Caco-2 (cell line): ENCODE results near the gene DMBX1. TPM values are rescaled to one million over a fixed set of nuclear protein-coding genes. Genes with fewer than 3 reads are reported as not detected.
A peak's percentile ranks its signal among the peaks of the same experiment; 100 is the strongest.

Experiments
- BruUV-seq: library from RNA; stranded (reverse); fragments of 400-500 nt; replicated peaks from 2 replicates; lab custom pipeline; 2021; lab: Mats Ljungman, UMichigan
- CTCF ChIA-PET: fragments of 300-600 bp; sonication (Branson Sonifier 250); formaldehyde crosslinking; loops from one replicate; lab custom pipeline; 2022; ENCODE audit warnings: antibody characterized with exemption; lab: Charles Lee
- POLR2A ChIA-PET: fragments of 300-600 bp; sonication (Branson Sonifier 250); formaldehyde crosslinking; loops from one replicate; lab custom pipeline; 2022; ENCODE audit warnings: antibody characterized with exemption; lab: Charles Lee
- DNase-seq, 2 experiments: peaks; one replicate each; pipeline versions ENCODE4 v3.0.0 to v3.0.0-alpha.2; 2020 to 2022
- H3K27me3 ChIP-seq: replicated peaks from 2 replicates; pipeline ENCODE4 v1.6.0; 2011; ENCODE audit warnings: low read length; ENCODE audit not compliant: control insufficient read depth, insufficient read depth
- H3K36me3 ChIP-seq: 2 replicates; pipeline ENCODE4 v1.5.1; 2011; ENCODE audit warnings: low read length; ENCODE audit not compliant: control insufficient read depth, insufficient read depth
- H3K4me1 ChIP-seq: fragments of 250-450 bp; sonication (Bioruptor Pico); 2 replicates; pipeline ENCODE4 v1.5.1; 2020; ENCODE audit warnings: mild to moderate bottlenecking
- H3K4me3 ChIP-seq: 2 replicates; pipeline ENCODE4 v1.5.1; 2011; ENCODE audit warnings: low read depth, mild to moderate bottlenecking, control low read depth, low read length
- H3K9me3 ChIP-seq: fragments of 250-450 bp; sonication (Bioruptor Pico); 2 replicates; pipeline ENCODE4 v1.5.1; 2020; ENCODE audit warnings: mild to moderate bottlenecking, moderate library complexity
- H3K27ac Mint-ChIP-seq: one replicate; pipeline ENCODE4 v1.8.0; 2022; ENCODE audit warnings: mixed read lengths; ENCODE audit not compliant: unreplicated experiment
- H3K27me3 Mint-ChIP-seq: one replicate; pipeline ENCODE4 v1.8.0; 2022; ENCODE audit warnings: mixed read lengths; ENCODE audit not compliant: insufficient read depth, unreplicated experiment
- H3K36me3 Mint-ChIP-seq: one replicate; pipeline ENCODE4 v1.8.0; 2022; ENCODE audit warnings: mild to moderate bottlenecking, mixed read lengths; ENCODE audit not compliant: insufficient read depth, unreplicated experiment
- H3K4me1 Mint-ChIP-seq: one replicate; pipeline ENCODE4 v1.8.0; 2022; ENCODE audit warnings: low read depth, mixed read lengths; ENCODE audit not compliant: unreplicated experiment
- H3K4me3 Mint-ChIP-seq: one replicate; pipeline ENCODE4 v1.8.0; 2022; ENCODE audit warnings: mild to moderate bottlenecking, moderate library complexity, mixed read lengths; ENCODE audit not compliant: unreplicated experiment
- H3K9me3 Mint-ChIP-seq: one replicate; pipeline ENCODE4 v1.8.0; 2022; ENCODE audit warnings: mixed read lengths; ENCODE audit not compliant: unreplicated experiment
- intact Hi-C: fragments of 100-400 bp; cut with micrococcal nuclease; formaldehyde crosslinking; loops from one replicate; pipeline ENCODE4 v1.10.0; 2022; ENCODE audit not compliant: unreplicated experiment
- total RNA-seq: library from RNA; stranded (reverse); gene quantifications from 2 replicates; pipeline ENCODE4 v1.2.3, GENCODE V29; 2022
- TF ChIP-seq, protein P1 (sequence below), 2 experiments: fragments of 200-600 bp in 1 of 2; IDR thresholded peaks; 1 replicate in 1 of 2; 2 replicates in 1 of 2; pipeline versions ENCODE4 v1.5.1 to v1.8.0; 2011 to 2022; ENCODE audit warnings: antibody characterized with exemption in 1 of 2, control low read depth in 1 of 2, inconsistent platforms in 1 of 2, low read depth in 1 of 2, low read length in 1 of 2, mild to moderate bottlenecking in 1 of 2, moderate library complexity in 1 of 2; ENCODE audit not compliant: insufficient read depth in 1 of 2, severe bottlenecking in 1 of 2, unreplicated experiment in 1 of 2

The DMBX1 gene
- total RNA-seq, 1 experiment from 2014 or later, result 0.16 TPM

DNA sequence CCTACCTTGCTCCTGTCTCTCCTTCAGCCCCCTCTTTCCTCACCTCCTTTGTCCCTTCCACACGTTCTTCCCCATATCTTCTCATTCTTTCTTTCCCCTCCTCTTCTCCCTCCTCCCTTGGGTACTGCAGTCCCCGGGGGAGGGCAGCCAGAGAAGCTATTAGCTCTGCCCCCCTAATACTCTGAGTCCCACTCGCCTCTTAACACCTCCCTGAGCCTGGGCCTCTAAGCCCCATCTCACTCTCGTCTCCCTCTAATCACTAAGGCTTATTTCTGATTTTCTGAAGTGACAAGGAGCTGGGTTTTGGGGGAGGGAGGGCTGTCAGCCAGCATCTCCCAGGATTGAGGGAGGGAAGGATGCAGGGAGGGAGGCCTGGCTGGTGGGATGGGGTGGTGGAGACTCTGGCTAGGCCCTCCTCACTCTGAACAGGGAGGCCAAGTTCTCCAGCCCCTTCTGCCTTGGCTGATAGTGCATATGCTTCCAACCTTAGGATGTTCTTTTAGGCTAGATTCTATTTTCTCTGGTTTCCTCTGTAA is 25.6 kb upstream of the DMBX1 start:
- peaks cover 27% of the 10 kb centered on the region for H3K27me3 Mint-ChIP-seq

DNA sequence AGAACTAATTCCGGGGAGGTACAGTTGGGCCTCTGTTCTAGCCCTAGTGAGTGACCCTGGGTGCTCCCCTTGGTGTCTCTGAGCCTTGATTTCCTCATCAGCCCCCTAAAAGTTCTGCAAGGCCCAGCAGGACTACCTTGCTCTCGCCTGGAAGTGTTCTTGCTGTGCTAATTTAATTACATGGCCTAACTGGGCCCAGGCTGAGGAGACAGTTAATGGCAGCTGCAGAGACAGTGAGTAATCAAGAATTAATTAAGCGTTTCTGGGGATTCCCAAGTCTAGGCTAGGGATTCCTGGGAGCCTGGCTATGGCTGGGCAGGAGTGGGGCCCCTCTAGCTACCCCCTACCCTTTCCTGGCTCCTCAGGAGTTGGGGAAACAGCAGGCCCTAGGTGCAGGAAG is 24.7 kb upstream of the DMBX1 start:
- ChIA-PET POLR2A (no interaction called here), CTCF (no interaction called here)
- Histone ChIP-seq H3K36me3 (no peaks in the 10 kb centered on the region), H3K9me3 (no peaks in the 10 kb centered on the region), H3K4me1 (no peaks in the 10 kb centered on the region), H3K27me3 (no peaks in the 10 kb centered on the region), H3K4me3 (no peak overlapping the region)
- H3K4me3 Mint-ChIP-seq, result no peak overlapping the region
- H3K4me1 Mint-ChIP-seq, result no peaks in the 10 kb centered on the region
- no peaks in the 10 kb centered on the region for H3K36me3 Mint-ChIP-seq
- TF ChIP-seq, protein P1, sequence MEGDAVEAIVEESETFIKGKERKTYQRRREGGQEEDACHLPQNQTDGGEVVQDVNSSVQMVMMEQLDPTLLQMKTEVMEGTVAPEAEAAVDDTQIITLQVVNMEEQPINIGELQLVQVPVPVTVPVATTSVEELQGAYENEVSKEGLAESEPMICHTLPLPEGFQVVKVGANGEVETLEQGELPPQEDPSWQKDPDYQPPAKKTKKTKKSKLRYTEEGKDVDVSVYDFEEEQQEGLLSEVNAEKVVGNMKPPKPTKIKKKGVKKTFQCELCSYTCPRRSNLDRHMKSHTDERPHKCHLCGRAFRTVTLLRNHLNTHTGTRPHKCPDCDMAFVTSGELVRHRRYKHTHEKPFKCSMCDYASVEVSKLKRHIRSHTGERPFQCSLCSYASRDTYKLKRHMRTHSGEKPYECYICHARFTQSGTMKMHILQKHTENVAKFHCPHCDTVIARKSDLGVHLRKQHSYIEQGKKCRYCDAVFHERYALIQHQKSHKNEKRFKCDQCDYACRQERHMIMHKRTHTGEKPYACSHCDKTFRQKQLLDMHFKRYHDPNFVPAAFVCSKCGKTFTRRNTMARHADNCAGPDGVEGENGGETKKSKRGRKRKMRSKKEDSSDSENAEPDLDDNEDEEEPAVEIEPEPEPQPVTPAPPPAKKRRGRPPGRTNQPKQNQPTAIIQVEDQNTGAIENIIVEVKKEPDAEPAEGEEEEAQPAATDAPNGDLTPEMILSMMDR (IDR thresholded peaks at IDR 0.05; ENCODE audit: insufficient read depth in 1 of 2, low read depth in 1 of 2, low read length in 1 of 2, severe bottlenecking in 1 of 2, unreplicated experiment in 1 of 2), result no peak
- H3K27ac Mint-ChIP-seq, result no peak overlapping the region
- DNase-seq, result no peak
- no peaks in the 10 kb centered on the region for H3K9me3 Mint-ChIP-seq
- intact Hi-C loops, result no loop called here
- no TSS peak for BruUV-seq
- peaks cover 21% of the 10 kb centered on the region for H3K27me3 Mint-ChIP-seq

More for the DNA sequence above, 25.6 kb upstream of the DMBX1 start:
- no peaks in the 10 kb centered on the region for H3K4me1 ChIP-seq
- intact Hi-C loops, result no loop called here
- TF ChIP-seq, protein P1 (IDR thresholded peaks at IDR 0.05; ENCODE audit: insufficient read depth in 1 of 2, low read depth in 1 of 2, low read length in 1 of 2, severe bottlenecking in 1 of 2, unreplicated experiment in 1 of 2), result no peak
- no peaks in the 10 kb centered on the region for H3K36me3 Mint-ChIP-seq
- H3K27me3 ChIP-seq, result no peaks in the 10 kb centered on the region
- no peaks in the 10 kb centered on the region for H3K36me3 ChIP-seq
- BruUV-seq, result no TSS peak
- ChIA-PET CTCF (no interaction called here), POLR2A (no interaction called here)
- no peak overlapping the region for H3K4me3 ChIP-seq
- H3K4me1 Mint-ChIP-seq, result no peaks in the 10 kb centered on the region
- no peak overlapping the region for H3K27ac Mint-ChIP-seq
- no peaks in the 10 kb centered on the region for H3K9me3 Mint-ChIP-seq
- no peaks in the 10 kb centered on the region for H3K9me3 ChIP-seq
- H3K4me3 Mint-ChIP-seq, result no peak overlapping the region
- DNase-seq, result no peak

- intact Hi-C loops, result no loop called here
- no peaks in the 10 kb centered on the region for H3K36me3 ChIP-seq
- H3K27me3 ChIP-seq, result no peaks in the 10 kb centered on the region
- BruUV-seq, result no TSS peak
- H3K4me3 Mint-ChIP-seq, result peak overlapping the region; percentile 72
- H3K4me1 Mint-ChIP-seq, result no peaks in the 10 kb centered on the region
- H3K36me3 Mint-ChIP-seq, result no peaks in the 10 kb centered on the region
- DNase-seq, result no peak
- POLR2A ChIA-PET, result no interaction called here
- no peak overlapping the region for H3K27ac Mint-ChIP-seq
- CTCF ChIA-PET, result interaction anchor here (0.7 kb wide), 1 partner anchor 13 kb away, joined by 3 read pairs; no protein-coding TSS in a partner anchor
- peaks cover 19% of the 10 kb centered on the region for H3K27me3 Mint-ChIP-seq
- peak overlapping the region; percentile 48 for H3K4me3 ChIP-seq
- no peaks in the 10 kb centered on the region for H3K9me3 Mint-ChIP-seq
- no peaks in the 10 kb centered on the region for H3K9me3 ChIP-seq
- TF ChIP-seq, protein P1 (IDR thresholded peaks at IDR 0.05; ENCODE audit: insufficient read depth in 1 of 2, low read depth in 1 of 2, low read length in 1 of 2, severe bottlenecking in 1 of 2, unreplicated experiment in 1 of 2), result no peak
- no peaks in the 10 kb centered on the region for H3K4me1 ChIP-seq
These were observed 23.6 kb upstream of the DMBX1 start for GRCh38 chr1:46465981-46466476.
